Type B pancreatic cell (in vitro differentiated cells): ENCODE measurements around the gene FMNL2. TPM values are rescaled to one million over a fixed set of nuclear protein-coding genes. Genes with fewer than 3 reads are reported as not detected.

Experiments
- DNase-seq: peaks from one replicate; pipeline ENCODE4 v3.0.0; 2021; ENCODE audit warnings: mixed read lengths; ENCODE audit not compliant: unreplicated experiment; ENCODE audit errors: extremely low spot score
- H3K27ac Mint-ChIP-seq: 2 replicates; pipeline ENCODE4 v1.8.0; 2021; ENCODE audit warnings: mild to moderate bottlenecking, mixed read lengths
- H3K27me3 Mint-ChIP-seq: 2 replicates; pipeline ENCODE4 v1.8.0; 2021; ENCODE audit warnings: mixed read lengths
- H3K36me3 Mint-ChIP-seq: 2 replicates; pipeline ENCODE4 v1.8.0; 2021; ENCODE audit warnings: mixed read lengths
- H3K4me1 Mint-ChIP-seq: one replicate; pipeline ENCODE4 v1.8.0; 2021; ENCODE audit warnings: mixed read lengths; ENCODE audit not compliant: unreplicated experiment
- H3K4me3 Mint-ChIP-seq: 2 replicates; pipeline ENCODE4 v1.8.0; 2021; ENCODE audit warnings: mild to moderate bottlenecking, mixed read lengths
- H3K9me3 Mint-ChIP-seq: 2 replicates; pipeline ENCODE4 v1.8.0; 2021; ENCODE audit warnings: mixed read lengths
- CTCF ChIP-seq: fragments of 200-600 bp; sonication (generic); conservative IDR thresholded peaks from 2 replicates; pipeline ENCODE4 v1.5.0; 2021; ENCODE audit warnings: antibody characterized with exemption, mild to moderate bottlenecking
- total RNA-seq: library from RNA; stranded (reverse); gene quantifications from 2 replicates; pipeline ENCODE4 v1.2.1, GENCODE V29; 2021; ENCODE audit warnings: low replicate concordance

FMNL2 gene
- total RNA-seq, 1 donor from 2014 or later: 62.1 TPM

DNA sequence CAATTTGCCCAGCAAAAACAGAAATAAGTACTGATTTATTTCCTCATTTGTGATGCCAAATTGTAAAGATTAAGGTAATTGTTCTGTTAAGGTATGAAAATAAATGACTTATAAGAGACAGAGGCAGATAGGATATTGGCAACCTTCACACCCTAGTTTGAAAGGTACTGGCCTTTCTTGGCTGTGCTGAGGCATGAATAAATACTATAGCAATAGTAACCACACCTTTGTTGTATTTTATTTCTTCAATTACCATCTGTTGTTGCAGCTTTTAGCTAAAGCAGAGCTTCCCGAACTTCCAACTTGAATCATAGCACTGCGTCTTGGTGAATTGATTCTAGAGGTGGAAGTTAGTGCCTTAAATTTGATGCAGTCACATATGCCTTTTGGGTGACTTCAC, 55.9 kb downstream of the FMNL2 start:
- H3K9me3 Mint-ChIP-seq: peaks cover 4% of the 10 kb centered on the region
- H3K36me3 Mint-ChIP-seq: peaks cover 12% of the 10 kb centered on the region
- DNase-seq: no peak
- no peak overlapping the region for H3K4me3 Mint-ChIP-seq
- no peaks in the 10 kb centered on the region for H3K27me3 Mint-ChIP-seq
- TF ChIP-seq CTCF: no peak
- H3K4me1 Mint-ChIP-seq: peaks cover 35% of the 10 kb centered on the region
- no peak overlapping the region for H3K27ac Mint-ChIP-seq

DNA sequence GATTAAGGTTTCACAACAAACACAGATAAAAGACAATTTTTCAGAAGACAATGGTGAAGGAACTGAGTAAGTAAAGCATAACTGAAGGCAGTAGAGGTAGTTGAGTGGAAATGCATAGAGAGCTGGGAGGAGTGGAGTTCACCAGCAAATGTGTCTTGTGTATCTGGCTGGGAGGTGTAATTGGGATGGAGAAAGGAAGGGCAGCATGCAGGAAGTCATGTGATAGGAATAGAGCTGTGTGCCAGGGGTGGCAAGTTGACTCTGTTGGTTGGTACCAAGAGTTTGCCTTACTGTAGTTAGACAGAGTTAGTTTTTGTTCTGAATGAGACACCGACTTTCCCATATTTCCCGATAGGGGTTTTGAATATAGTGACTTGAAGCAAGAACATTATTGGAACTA, 56.3 kb downstream of the FMNL2 start:
- H3K4me1 Mint-ChIP-seq: peaks cover 37% of the 10 kb centered on the region

DNA sequence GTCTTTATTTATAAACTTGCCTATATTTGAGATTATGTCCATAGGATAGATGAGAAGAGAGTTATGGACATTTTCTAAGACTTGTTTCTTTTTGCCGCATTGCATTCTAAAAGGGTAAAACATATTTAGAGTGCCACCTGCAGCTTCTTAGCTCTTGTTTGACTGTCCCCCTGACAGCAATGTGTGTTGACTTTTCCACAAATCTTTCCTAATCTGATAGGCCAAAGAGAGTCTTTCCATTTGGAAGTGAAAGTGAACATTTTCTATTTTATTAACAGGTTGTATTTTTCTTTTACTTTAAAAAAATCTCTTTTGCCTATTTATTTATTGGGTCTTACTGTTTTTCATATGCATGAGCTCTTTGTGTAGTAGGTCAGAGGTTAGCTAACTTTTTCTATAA, 58.4 kb downstream of the FMNL2 start:
- peaks cover 35% of the 10 kb centered on the region for H3K4me1 Mint-ChIP-seq
- H3K27me3 Mint-ChIP-seq: no peaks in the 10 kb centered on the region
- H3K27ac Mint-ChIP-seq: no peak overlapping the region
- H3K36me3 Mint-ChIP-seq: peaks cover 8% of the 10 kb centered on the region
- no peaks in the 10 kb centered on the region for H3K9me3 Mint-ChIP-seq
- H3K4me3 Mint-ChIP-seq: no peak overlapping the region
- DNase-seq: no peak
- no peak for TF ChIP-seq CTCF

More for the DNA sequence above, 56.3 kb downstream of the FMNL2 start:
- no peak for TF ChIP-seq CTCF
- Mint-ChIP-seq H3K4me3 (no peak overlapping the region), H3K36me3 (peaks cover 12% of the 10 kb centered on the region), H3K27ac (no peak overlapping the region), H3K9me3 (peaks cover 4% of the 10 kb centered on the region), H3K27me3 (no peaks in the 10 kb centered on the region)
- DNase-seq: no peak

DNA sequence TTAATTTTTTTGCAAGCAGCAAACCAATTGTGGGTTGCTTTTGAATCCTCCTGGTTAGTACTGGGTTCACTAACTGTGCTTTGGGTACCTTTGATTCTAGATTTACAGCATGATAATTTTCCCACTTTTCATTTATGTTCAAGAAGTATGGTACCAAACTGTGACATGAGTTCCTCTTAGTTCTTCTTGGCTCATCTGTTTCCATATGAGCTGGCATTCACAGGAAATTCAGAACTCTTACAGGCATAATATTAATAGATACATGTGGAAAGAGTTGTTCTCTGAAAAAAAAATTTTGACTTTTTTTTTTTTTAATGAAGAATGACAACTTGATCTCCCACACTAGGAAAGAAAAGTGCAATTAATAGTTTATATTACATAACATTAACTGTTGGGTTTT, 59.4 kb downstream of the FMNL2 start:
- no peaks in the 10 kb centered on the region for H3K27me3 Mint-ChIP-seq
- TF ChIP-seq CTCF: no peak
- peaks cover 6% of the 10 kb centered on the region for H3K36me3 Mint-ChIP-seq
- no peak overlapping the region for H3K4me3 Mint-ChIP-seq
- H3K4me1 Mint-ChIP-seq: peaks cover 35% of the 10 kb centered on the region
- H3K27ac Mint-ChIP-seq: no peak overlapping the region
- H3K9me3 Mint-ChIP-seq: no peaks in the 10 kb centered on the region
- DNase-seq: no peak

DNA sequence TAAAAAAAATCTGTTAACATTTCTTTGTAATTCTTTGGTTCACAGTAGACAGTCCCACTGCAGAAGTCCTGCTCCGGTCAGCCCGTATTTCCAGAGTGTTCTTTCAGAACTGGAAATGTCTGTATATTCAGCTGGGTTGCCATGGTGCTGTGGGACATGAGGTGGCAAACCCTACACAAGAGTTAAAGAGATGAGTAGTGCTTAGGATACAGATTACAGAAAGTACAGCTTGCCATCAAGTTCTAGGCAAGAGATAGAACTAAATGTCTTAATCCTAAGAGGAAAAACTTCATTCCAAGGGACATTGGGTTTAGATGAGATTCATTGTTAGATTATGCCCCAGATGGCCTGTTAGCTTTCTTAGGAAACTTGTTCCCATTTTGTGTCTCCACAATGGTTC, 60.1 kb downstream of the FMNL2 start:
- Mint-ChIP-seq H3K27ac (no peak overlapping the region), H3K4me3 (no peak overlapping the region), H3K36me3 (no peaks in the 10 kb centered on the region), H3K27me3 (no peaks in the 10 kb centered on the region), H3K9me3 (no peaks in the 10 kb centered on the region), H3K4me1 (peaks cover 39% of the 10 kb centered on the region)
- no peak for DNase-seq
- TF ChIP-seq CTCF: no peak

DNA sequence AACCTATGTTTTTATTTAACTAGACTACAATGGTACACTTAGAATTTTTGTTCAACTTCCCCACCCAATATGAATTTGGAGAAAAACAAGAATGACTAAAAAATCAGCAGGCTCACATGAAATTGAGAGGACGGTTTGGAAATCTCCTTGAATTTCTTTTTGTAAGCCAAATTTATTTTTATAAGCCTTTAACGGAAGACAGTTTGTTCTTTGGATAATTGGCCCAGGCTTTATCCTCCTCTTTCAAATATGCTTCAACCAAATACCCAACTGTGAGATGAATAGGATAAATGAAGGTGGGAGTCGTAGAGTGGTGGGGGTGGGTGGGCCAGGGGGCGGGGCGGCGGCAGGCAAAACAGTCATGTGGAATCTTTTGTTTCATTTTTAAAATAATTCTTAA, 60.6 kb downstream of the FMNL2 start:
- peaks cover 39% of the 10 kb centered on the region for H3K4me1 Mint-ChIP-seq

More for the DNA sequence above, 60.6 kb downstream of the FMNL2 start:
- no peak overlapping the region for H3K27ac Mint-ChIP-seq
- H3K4me3 Mint-ChIP-seq: peak overlapping the region; percentile 33
- H3K36me3 Mint-ChIP-seq: no peaks in the 10 kb centered on the region
- no peaks in the 10 kb centered on the region for H3K27me3 Mint-ChIP-seq
- no peak for DNase-seq
- TF ChIP-seq CTCF: no peak
- H3K9me3 Mint-ChIP-seq: no peaks in the 10 kb centered on the region
